HCT116 (cell line): Measurements from ENCODE around the gene IL17C. TPM values are rescaled to one million over a fixed set of nuclear protein-coding genes. Genes with fewer than 3 reads are reported as not detected.
A peak's percentile ranks its signal among the peaks of the same experiment; 100 is the strongest.

Experiments
- ATAC-seq: fragments of 200-7000 bp; cut with Tn5 transposase; 2 replicates; pipeline ENCODE4 v1.9.1; 2020; ENCODE audit warnings: mild to moderate bottlenecking, moderate library complexity
- BruUV-seq: library from RNA; stranded (reverse); fragments of 400-500 nt; replicated peaks from 2 replicates; lab custom pipeline; 2021; lab: Mats Ljungman, UMichigan
- CTCF ChIA-PET: fragments of 300-600 bp; sonication (Branson Sonifier 250); formaldehyde crosslinking; loops from one replicate; lab custom pipeline; 2021; ENCODE audit warnings: antibody characterized with exemption; lab: Charles Lee
- POLR2A ChIA-PET: fragments of 300-600, 350-600 bp; sonication (Branson Sonifier 250); formaldehyde crosslinking; loops from one replicate; lab custom pipeline; 2021; ENCODE audit warnings: antibody characterized with exemption; lab: Charles Lee
- RAD21 ChIA-PET, 2 experiments: fragments of 300-600 bp; sonication (Branson Sonifier 250); formaldehyde crosslinking; loops; one replicate each; lab custom pipeline; 2023; ENCODE audit warnings: low total read pairs in 2 of 2; ENCODE audit not compliant: uncharacterized antibody in 2 of 2, unreplicated experiment in 2 of 2, low non-redundant PET in 1 of 2; lab: Charles Lee
- DNase-seq: peaks from one replicate; pipeline ENCODE4 v3.0.0-alpha.2; 2010; ENCODE audit warnings: low read depth, low spot score
- H2AFZ ChIP-seq: fragments of 200-600 bp; shearing (Covaris generic), sonication (generic); 2 replicates; pipeline ENCODE4 v1.6.1; 2017; ENCODE audit warnings: low read depth, mixed run types, mixed read lengths, antibody characterized with exemption, low read length; ENCODE audit not compliant: poor library complexity, severe bottlenecking
- H3K27ac ChIP-seq: 2 replicates; pipeline ENCODE4 v1.5.1; 2012; ENCODE audit warnings: low read depth, low read length
- H3K27me3 ChIP-seq: fragments of 200-600 bp; sonication (generic); 2 replicates; pipeline ENCODE4 v1.6.1; 2016; ENCODE audit warnings: mixed run types, low read length, mixed read lengths; ENCODE audit not compliant: insufficient read depth
- H3K36me3 ChIP-seq, 2 experiments: fragments of 200-500 bp in 1 of 2; fragments of 200-600 bp in 1 of 2; sonication (Bioruptor generic) in 1 of 2; sonication (generic) in 1 of 2; 2 replicates each; pipeline versions ENCODE4 v1.5.1 to v1.6.1; 2014 to 2016; ENCODE audit warnings: low read length in 2 of 2, inconsistent platforms in 1 of 2, mixed read lengths in 1 of 2, mixed run types in 1 of 2; ENCODE audit not compliant: insufficient read depth in 2 of 2, control insufficient read depth in 1 of 2
- H3K4me1 ChIP-seq, 2 experiments: fragments of 200-600 bp in 1 of 2; sonication (generic) in 1 of 2; 2 replicates each; pipeline versions ENCODE4 v1.5.1 to v1.6.1; 2012 to 2017; ENCODE audit warnings: low read length in 2 of 2, inconsistent platforms in 1 of 2, mild to moderate bottlenecking in 1 of 2, mixed read lengths in 1 of 2, mixed run types in 1 of 2, moderate library complexity in 1 of 2; ENCODE audit not compliant: insufficient read depth in 2 of 2, control insufficient read depth in 1 of 2
- H3K4me2 ChIP-seq: fragments of 200-600 bp; sonication (generic); 2 replicates; pipeline ENCODE4 v1.6.1; 2017; ENCODE audit warnings: mixed run types, low read length, mixed read lengths
- H3K4me3 ChIP-seq, 2 experiments: fragments of 200-600 bp in 1 of 2; sonication (generic) in 1 of 2; replicated peaks in 1 of 2; 2 replicates each; pipeline ENCODE4 v1.5.1; 2011 to 2016; ENCODE audit warnings: low read length in 2 of 2, control low read depth in 1 of 2, low read depth in 1 of 2, mild to moderate bottlenecking in 1 of 2, mixed read lengths in 1 of 2, mixed run types in 1 of 2
- H3K79me2 ChIP-seq: fragments of 200-600 bp; sonication (generic); 2 replicates; pipeline ENCODE4 v1.6.1; 2017; ENCODE audit warnings: mild to moderate bottlenecking, mixed run types, low read length, moderate library complexity, mixed read lengths; ENCODE audit not compliant: insufficient read depth
- H3K9ac ChIP-seq: fragments of 200-600 bp; sonication (generic); 2 replicates; pipeline ENCODE4 v1.6.1; 2016; ENCODE audit warnings: low read length, mixed read lengths
- H3K9me2 ChIP-seq: fragments of 200-600 bp; sonication (generic), shearing (Covaris generic); 2 replicates; pipeline ENCODE4 v1.6.1; 2017; ENCODE audit warnings: mixed run types, mild to moderate bottlenecking, moderate library complexity; ENCODE audit not compliant: insufficient read depth
- H3K9me3 ChIP-seq, 2 experiments: fragments of 200-500 bp in 1 of 2; fragments of 200-600 bp in 1 of 2; sonication (Bioruptor generic) in 1 of 2; sonication (generic) in 1 of 2; 2 replicates each; pipeline ENCODE4 v1.6.1; 2014 to 2017; ENCODE audit warnings: low read length in 2 of 2, mixed read lengths in 2 of 2, inconsistent platforms in 1 of 2, low read depth in 1 of 2, mild to moderate bottlenecking in 1 of 2, mixed run types in 1 of 2, moderate library complexity in 1 of 2; ENCODE audit not compliant: control insufficient read depth in 1 of 2, insufficient read depth in 1 of 2
- H4K20me1 ChIP-seq: fragments of 200-600 bp; sonication (generic), shearing (Covaris generic); 2 replicates; pipeline ENCODE4 v1.6.1; 2017; ENCODE audit warnings: mixed run types, mild to moderate bottlenecking, moderate library complexity; ENCODE audit not compliant: insufficient read depth
- FOSL1 ChIP-seq: IDR thresholded peaks from 2 replicates; pipeline ENCODE4 v1.6.1; 2012; ENCODE audit warnings: low read depth
- POLR2A ChIP-seq: IDR thresholded peaks from 2 replicates; pipeline ENCODE4 v1.7.0; 2011; ENCODE audit warnings: borderline replicate concordance; ENCODE audit not compliant: insufficient read depth, insufficient read length; ENCODE audit errors: extremely low read depth
- SP1 ChIP-seq: IDR thresholded peaks from 2 replicates; pipeline ENCODE4 v1.6.1; 2012; ENCODE audit warnings: low read depth
- YY1 ChIP-seq: IDR thresholded peaks from 2 replicates; pipeline ENCODE4 v1.6.1; 2011; ENCODE audit warnings: low read length, low read depth, moderate library complexity, mild to moderate bottlenecking; ENCODE audit not compliant: insufficient replicate concordance; ENCODE audit errors: extremely low read depth
- ZFX ChIP-seq: fragments of 450-650 bp; IDR thresholded peaks from 2 replicates; pipeline ENCODE4 v1.6.1; 2017
- ZNF274 ChIP-seq: fragments of 200-500 bp; sonication (Bioruptor generic); IDR thresholded peaks from 2 replicates; pipeline ENCODE4 v1.6.1; 2014; ENCODE audit warnings: mild to moderate bottlenecking, low read depth, low read length, inconsistent platforms
- intact Hi-C: fragments of 100-400 bp; cut with micrococcal nuclease; formaldehyde crosslinking; loops from 2 replicates; pipeline ENCODE4 v1.10.0; 2022
- total RNA-seq: library from RNA; stranded (reverse); gene quantifications from one replicate; pipeline ENCODE4 v1.2.1, GENCODE V29; 2021; ENCODE audit not compliant: unreplicated experiment
- TF ChIP-seq, protein P1 (sequence below): IDR thresholded peaks from 2 replicates; pipeline ENCODE4 v1.6.1; 2012; ENCODE audit warnings: low read depth

IL17C gene
- total RNA-seq, 1 experiment from 2014 or later = not detected

DNA sequence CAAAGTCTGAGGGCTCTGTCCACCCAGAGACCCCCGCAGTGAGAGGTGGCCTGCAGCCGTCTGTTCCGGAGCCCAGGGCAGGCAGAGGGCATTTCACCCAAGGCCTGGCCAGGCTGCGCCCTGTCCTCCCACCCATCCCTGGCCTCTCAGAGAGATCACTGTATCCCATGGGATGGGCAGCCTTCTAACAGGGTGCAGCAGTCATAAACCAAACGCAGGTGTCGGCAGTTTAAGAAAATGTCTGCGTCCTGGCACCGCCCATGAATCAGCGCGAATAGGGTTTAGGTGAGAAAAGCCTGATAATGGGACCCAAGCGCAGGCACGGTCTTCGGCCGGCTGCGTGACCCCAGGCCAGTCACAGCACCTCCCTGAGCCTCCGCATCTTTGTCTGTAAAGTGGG is 7.1 kb downstream of the IL17C start:
- Histone ChIP-seq H3K9ac (no peak overlapping the region), H3K4me3 (no peak overlapping the region), H3K4me2 (no peak overlapping the region), H3K9me2 (no peaks in the 10 kb centered on the region), H3K36me3 (peaks cover 6 to 10% of the 10 kb centered on the region in 2 experiments; a peak in 2 of 4 replicates), H3K27me3 (no peaks in the 10 kb centered on the region), H3K4me1 (peaks cover 3 to 23% of the 10 kb centered on the region in 2 experiments; a peak in 3 of 4 replicates), H4K20me1 (no peaks in the 10 kb centered on the region)
- RAD21 ChIA-PET = no interaction called here
- POLR2A ChIA-PET = no interaction called here
- CTCF ChIA-PET = no interaction called here
- TF ChIP-seq POLR2A (no peak), YY1 (no peak), ZFX (no peak), SP1 (no peak), ZNF274 (no peak)
- TF ChIP-seq, all 23 proteins: peak for 0
- H2AFZ ChIP-seq = no peak overlapping the region
- peaks cover 31% of the 10 kb centered on the region for H3K79me2 ChIP-seq
- DNase-seq (no peak), ATAC-seq (no peak)
- H3K27ac ChIP-seq = no peak overlapping the region
- BruUV-seq = no TSS peak
- intact Hi-C loops = no loop called here
- no peaks in the 10 kb centered on the region for H3K9me3 ChIP-seq

DNA sequence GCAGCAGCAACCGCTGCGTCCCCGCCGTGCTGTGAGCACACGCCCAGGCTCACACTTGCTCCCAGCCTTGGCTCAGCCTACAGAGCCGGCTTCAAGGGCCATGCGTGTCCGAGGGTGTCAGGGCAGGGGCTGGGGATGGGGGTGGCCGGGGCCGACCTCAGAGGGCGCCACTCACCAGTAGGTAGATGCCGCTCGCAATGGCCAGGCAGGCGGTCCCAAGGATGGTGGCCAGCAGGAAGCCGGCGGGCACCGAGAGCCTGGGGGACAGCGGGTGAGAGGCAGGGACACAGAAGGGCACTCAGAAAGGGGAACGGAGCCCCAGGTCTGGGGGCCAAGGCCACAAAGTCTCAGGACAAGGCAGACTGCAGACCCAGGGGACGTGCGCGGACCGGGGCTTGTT is 7.6 kb downstream of the IL17C start:
- Histone ChIP-seq H3K27me3 (no peaks in the 10 kb centered on the region), H3K27ac (0 out of 2 replicates have a peak overlapping the region, but pooled peaks have one; percentile 7), H3K36me3 (peaks cover 6 to 10% of the 10 kb centered on the region in 2 experiments; a peak in 2 of 4 replicates), H3K4me3 (no peak overlapping the region), H3K9ac (no peak overlapping the region), H2AFZ (no peak overlapping the region), H3K4me1 (peaks cover 3 to 22% of the 10 kb centered on the region in 2 experiments; a peak in 3 of 4 replicates), H3K4me2 (no peak overlapping the region), H3K9me3 (no peaks in the 10 kb centered on the region), H3K9me2 (no peaks in the 10 kb centered on the region), H3K79me2 (peaks cover 36% of the 10 kb centered on the region), H4K20me1 (no peaks in the 10 kb centered on the region)
- no peak for ATAC-seq
- TF ChIP-seq, protein P1, sequence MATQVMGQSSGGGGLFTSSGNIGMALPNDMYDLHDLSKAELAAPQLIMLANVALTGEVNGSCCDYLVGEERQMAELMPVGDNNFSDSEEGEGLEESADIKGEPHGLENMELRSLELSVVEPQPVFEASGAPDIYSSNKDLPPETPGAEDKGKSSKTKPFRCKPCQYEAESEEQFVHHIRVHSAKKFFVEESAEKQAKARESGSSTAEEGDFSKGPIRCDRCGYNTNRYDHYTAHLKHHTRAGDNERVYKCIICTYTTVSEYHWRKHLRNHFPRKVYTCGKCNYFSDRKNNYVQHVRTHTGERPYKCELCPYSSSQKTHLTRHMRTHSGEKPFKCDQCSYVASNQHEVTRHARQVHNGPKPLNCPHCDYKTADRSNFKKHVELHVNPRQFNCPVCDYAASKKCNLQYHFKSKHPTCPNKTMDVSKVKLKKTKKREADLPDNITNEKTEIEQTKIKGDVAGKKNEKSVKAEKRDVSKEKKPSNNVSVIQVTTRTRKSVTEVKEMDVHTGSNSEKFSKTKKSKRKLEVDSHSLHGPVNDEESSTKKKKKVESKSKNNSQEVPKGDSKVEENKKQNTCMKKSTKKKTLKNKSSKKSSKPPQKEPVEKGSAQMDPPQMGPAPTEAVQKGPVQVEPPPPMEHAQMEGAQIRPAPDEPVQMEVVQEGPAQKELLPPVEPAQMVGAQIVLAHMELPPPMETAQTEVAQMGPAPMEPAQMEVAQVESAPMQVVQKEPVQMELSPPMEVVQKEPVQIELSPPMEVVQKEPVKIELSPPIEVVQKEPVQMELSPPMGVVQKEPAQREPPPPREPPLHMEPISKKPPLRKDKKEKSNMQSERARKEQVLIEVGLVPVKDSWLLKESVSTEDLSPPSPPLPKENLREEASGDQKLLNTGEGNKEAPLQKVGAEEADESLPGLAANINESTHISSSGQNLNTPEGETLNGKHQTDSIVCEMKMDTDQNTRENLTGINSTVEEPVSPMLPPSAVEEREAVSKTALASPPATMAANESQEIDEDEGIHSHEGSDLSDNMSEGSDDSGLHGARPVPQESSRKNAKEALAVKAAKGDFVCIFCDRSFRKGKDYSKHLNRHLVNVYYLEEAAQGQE = no peak
- no peak for TF ChIP-seq FOSL1
- no TSS peak for BruUV-seq
- RAD21 ChIA-PET = no interaction called here
- intact Hi-C loops = no loop called here
- POLR2A ChIA-PET = no interaction called here
- CTCF ChIA-PET = no interaction called here
- DNase-seq = no peak
